ENCODE data around the gene PPARG. TPM values are rescaled to one million over a fixed set of nuclear protein-coding genes. Genes with fewer than 3 reads are reported as not detected.

The PPARG gene
- total and polyA plus RNA-seq, 2 of the 8 experiments (the other 6 are each of a cell fraction or from before 2014, with no cell fraction given): 0.06 TPM; not detected in 1

DNA sequence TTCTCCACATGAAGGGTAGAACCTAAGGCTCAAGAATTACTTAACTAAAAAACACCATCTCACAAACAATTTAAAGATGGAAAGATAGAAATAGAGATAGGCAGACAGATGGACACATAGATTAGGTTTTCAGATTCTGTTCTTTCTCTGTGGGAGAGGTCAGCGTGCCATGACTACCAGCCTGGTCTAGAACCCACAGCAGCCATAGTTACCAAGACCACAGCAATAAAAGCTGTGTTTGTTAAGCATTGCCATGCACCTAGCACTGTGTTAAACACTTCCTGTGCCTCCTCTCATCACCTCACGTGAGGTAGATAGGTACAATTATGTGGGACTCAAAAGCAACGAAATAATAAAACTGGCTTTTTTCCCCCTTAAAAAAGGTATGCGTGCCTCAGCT lies 112.3 kb downstream of the PPARG start:
- H2BK15ac ChIP-seq (ENCODE audit: low read length): no peak overlapping the region
- H3K23me2 ChIP-seq (ENCODE audit: low read depth, low read length): no peaks in the 10 kb centered on the region
- no peak for DNase-seq (ENCODE audit: low read depth in 1 of 2, low spot score in 2 of 2)
- no peak overlapping the region for H2BK5ac ChIP-seq (ENCODE audit: low read depth, low read length)
- no peak overlapping the region for H3K23ac ChIP-seq (ENCODE audit: insufficient read length)
- no peak overlapping the region for H3K14ac ChIP-seq (ENCODE audit: insufficient read length)
- no peak overlapping the region for H2AFZ ChIP-seq (ENCODE audit: low read length)
- H3K4me2 ChIP-seq (ENCODE audit: insufficient read depth in 1 of 2, low read depth in 2 of 2, low read length in 2 of 2): no peak overlapping the region
- H4K20me1 ChIP-seq (replicated peaks in 1 of 2; ENCODE audit: control insufficient read depth in 1 of 2, insufficient read depth in 2 of 2, low read length in 2 of 2): no peaks in the 10 kb centered on the region
- ChIA-PET POLR2A (ENCODE audit: partially characterized antibody) (no interaction called here), CTCF (ENCODE audit: partially characterized antibody) (interaction anchor here (1.3 kb wide), 1 partner anchor 114 kb away, joined by 3 read pairs; no protein-coding TSS in a partner anchor)
- H3K4me1 ChIP-seq (replicated peaks in 1 of 4; ENCODE audit: control insufficient read depth in 3 of 4, insufficient read depth in 4 of 4, low read length in 3 of 4): no peaks in the 10 kb centered on the region
- no peak overlapping the region for H4K5ac ChIP-seq (ENCODE audit: insufficient read length, low read depth, low read length)
- H2BK12ac ChIP-seq (ENCODE audit: low read depth, low read length): no peak overlapping the region
- H3K18ac ChIP-seq (ENCODE audit: extremely low read depth, low read length): no peak overlapping the region
- H3K27me3 ChIP-seq (replicated peaks in 1 of 4; ENCODE audit: control insufficient read depth in 3 of 4, extremely low read depth in 1 of 4, insufficient read depth in 3 of 4, low read length in 3 of 4): no peaks in the 10 kb centered on the region; a peak in 1 of 7 replicates
- no peaks in the 10 kb centered on the region for H3K79me1 ChIP-seq (ENCODE audit: low read depth, low read length)
- H3K9ac ChIP-seq (replicated peaks in 1 of 4; ENCODE audit: extremely low read depth in 1 of 4, low read depth in 3 of 4, low read length in 3 of 4): no peak overlapping the region
- no peak overlapping the region for H3K56ac ChIP-seq (replicated peaks; ENCODE audit: insufficient read length, low read depth, low read length)
- no peak overlapping the region for H3K4ac ChIP-seq (replicated peaks; ENCODE audit: insufficient read length, low read depth, low read length)
- no peak overlapping the region for H3K27ac ChIP-seq (ENCODE audit: low read depth, low read length)
- H3K36me3 ChIP-seq (ENCODE audit: control insufficient read depth in 2 of 4, insufficient read depth in 4 of 4, low read length in 3 of 4): no peaks in the 10 kb centered on the region
- TF ChIP-seq HDAC2 (IDR thresholded peaks at IDR 0.05; ENCODE audit: borderline replicate concordance in 1 of 2, low read depth in 2 of 2, low read length in 2 of 2) (no peak), RBBP5 (IDR thresholded peaks at IDR 0.05; ENCODE audit: borderline replicate concordance, low read depth, low read length) (no peak), SRF (IDR thresholded peaks at IDR 0.05; ENCODE audit: low read depth, low read length) (no peak), EGR1 (IDR thresholded peaks at IDR 0.05; ENCODE audit: borderline replicate concordance, low read depth, low read length) (no peak), KDM5A (IDR thresholded peaks at IDR 0.05; ENCODE audit: low read length) (no peak), PHF8 (conservative IDR thresholded peaks at IDR 0.05; ENCODE audit: low read depth, low read length) (no peak), CREB1 (IDR thresholded peaks at IDR 0.05) (no peak)
- H4K8ac ChIP-seq (ENCODE audit: extremely low read depth, insufficient read depth, low read length): no peak overlapping the region
- FAIRE-seq: no peak
- no peak overlapping the region for H2BK120ac ChIP-seq (replicated peaks; ENCODE audit: low read depth, low read length)
- H3K79me2 ChIP-seq (ENCODE audit: control insufficient read depth in 1 of 2, insufficient read depth in 2 of 2, low read length in 2 of 2): no peaks in the 10 kb centered on the region
- WGBS, 2 experiments (ENCODE audit: extremely low coverage in 1 of 2, insufficient coverage in 1 of 2, insufficient read length in 1 of 2, insufficient replicate concordance in 2 of 2, low coverage in 1 of 2, low lambda C conversion rate in 2 of 2, missing lambda C conversion rate in 1 of 2): 87% methylated on average over 4 of the region's 4 CpGs; no CpG with 5 or more reads in 1 of the 2 experiments
- no peak overlapping the region for H4K91ac ChIP-seq (replicated peaks; ENCODE audit: insufficient read length, low read length)
- H3K4me3 ChIP-seq (ENCODE audit: extremely low read depth in 1 of 4, insufficient read depth in 2 of 4, low read depth in 3 of 4, low read length in 4 of 4): no peak overlapping the region
- no peak overlapping the region for H2AK5ac ChIP-seq (ENCODE audit: low read depth, low read length)
- no peak overlapping the region for H2BK20ac ChIP-seq (ENCODE audit: low read length)
- no peaks in the 10 kb centered on the region for H3K9me3 ChIP-seq (ENCODE audit: insufficient read depth in 2 of 2, low read depth in 1 of 2, low read length in 1 of 2)
